Mesodermal cell (in vitro differentiated cells): ENCODE measurements around the gene PHACTR3.

Source experiments
- H3K27ac ChIP-seq: 2 replicates; pipeline ENCODE4 v1.7.0; 2013; ENCODE audit warnings: mild to moderate bottlenecking, low read depth, low read length, moderate library complexity; ENCODE audit not compliant: severe bottlenecking
- H3K36me3 ChIP-seq: 2 replicates; pipeline ENCODE4 v1.7.1; 2013; ENCODE audit warnings: mild to moderate bottlenecking, low read length, moderate library complexity; ENCODE audit not compliant: control insufficient read depth, insufficient read depth
- H3K4me1 ChIP-seq: one replicate; pipeline ENCODE4 v1.7.1; 2013; ENCODE audit warnings: mild to moderate bottlenecking, low read length; ENCODE audit not compliant: insufficient read depth, control insufficient read depth, poor library complexity, severe bottlenecking
- H3K4me3 ChIP-seq: 2 replicates; pipeline ENCODE4 v1.7.0; 2013; ENCODE audit warnings: low read length, control low read depth, mild to moderate bottlenecking; ENCODE audit not compliant: insufficient read depth, poor library complexity, severe bottlenecking; ENCODE audit errors: extremely low read depth
- H3K9me3 ChIP-seq: 2 replicates; pipeline ENCODE4 v1.7.1; 2013; ENCODE audit warnings: mild to moderate bottlenecking, low read length, moderate library complexity; ENCODE audit not compliant: control insufficient read depth
- WGBS, 2 experiments: methylation state at CpG; one replicate each; pipeline ENCODE4 v1.1.5; 2013; ENCODE audit warnings: missing lambda C conversion rate in 2 of 2; ENCODE audit not compliant: insufficient coverage in 2 of 2; 5-methylcytosine and 5-hydroxymethylcytosine counted together

PHACTR3 gene

DNA sequence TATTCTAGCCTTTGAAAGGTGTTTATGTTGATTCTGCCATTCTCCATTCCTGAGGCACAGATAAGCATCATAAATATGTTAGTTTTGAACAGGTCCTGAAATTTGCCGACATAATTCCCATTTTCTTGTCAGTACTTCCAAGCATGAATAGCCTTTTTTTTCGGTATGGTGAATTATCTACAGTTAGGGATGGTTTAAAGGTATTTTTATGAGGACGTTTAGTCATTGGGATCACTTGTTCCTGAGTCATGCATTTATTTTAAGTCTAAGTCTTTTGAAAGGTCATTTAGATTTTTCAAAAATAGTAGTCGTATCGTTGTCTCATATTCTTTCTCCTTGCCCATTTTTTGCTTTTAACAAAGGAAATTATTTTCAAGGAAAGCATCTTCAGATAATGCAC lies 98.7 kb downstream of the PHACTR3 start:
- Histone ChIP-seq H3K27ac (no peak overlapping the region), H3K36me3 (no peaks in the 10 kb centered on the region), H3K4me1 (no peaks in the 10 kb centered on the region), H3K4me3 (no peak overlapping the region), H3K9me3 (peaks cover 4% of the 10 kb centered on the region)
- 40% methylated on average over 1 of the region's 5 CpGs; no CpG with 5 or more reads in 1 of the 2 experiments for WGBS, 2 experiments

DNA sequence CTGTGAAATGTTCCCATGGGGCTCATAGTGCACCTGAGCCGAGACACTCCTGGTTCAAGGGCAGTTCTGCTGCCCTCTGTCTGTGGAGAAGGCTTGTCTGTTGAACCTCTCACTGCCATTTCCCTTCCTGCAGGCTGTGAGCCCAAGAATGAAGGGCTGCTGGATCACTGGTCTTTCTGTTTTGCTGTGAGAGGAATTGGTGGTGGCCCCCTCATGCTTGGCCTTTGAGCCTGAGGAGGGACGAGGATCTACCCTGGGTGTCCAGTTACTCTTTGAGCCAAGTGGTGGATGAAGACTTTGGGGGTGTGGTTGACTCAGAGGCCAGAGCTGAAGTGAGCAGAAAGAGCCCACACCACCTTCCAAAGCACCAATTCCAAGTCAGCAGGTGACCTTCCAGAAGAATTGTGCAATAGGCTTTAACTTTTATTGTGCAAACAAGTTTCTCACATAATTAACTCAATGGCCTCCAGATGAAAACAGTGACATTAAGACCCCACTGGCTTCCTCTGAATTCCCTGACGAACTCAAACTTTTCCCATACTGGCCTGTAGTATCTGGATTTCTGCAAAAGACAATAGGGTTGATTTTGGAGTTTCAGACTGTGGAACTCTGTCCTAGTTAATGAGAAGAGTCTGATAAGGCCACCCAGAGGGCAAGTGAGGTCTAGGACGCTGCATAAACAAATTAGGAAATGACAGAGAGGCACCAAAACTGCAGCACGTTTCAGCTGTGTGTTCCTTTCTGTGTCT lies 101.5 kb downstream of the PHACTR3 start:
- H3K27ac ChIP-seq = no peak overlapping the region
- H3K9me3 ChIP-seq = peaks cover 11% of the 10 kb centered on the region
- no peak overlapping the region for H3K4me3 ChIP-seq
- no peaks in the 10 kb centered on the region for H3K4me1 ChIP-seq
- WGBS, 2 experiments = 42 to 50% methylated on average over 4 of the region's 5 CpGs
- no peaks in the 10 kb centered on the region for H3K36me3 ChIP-seq

DNA sequence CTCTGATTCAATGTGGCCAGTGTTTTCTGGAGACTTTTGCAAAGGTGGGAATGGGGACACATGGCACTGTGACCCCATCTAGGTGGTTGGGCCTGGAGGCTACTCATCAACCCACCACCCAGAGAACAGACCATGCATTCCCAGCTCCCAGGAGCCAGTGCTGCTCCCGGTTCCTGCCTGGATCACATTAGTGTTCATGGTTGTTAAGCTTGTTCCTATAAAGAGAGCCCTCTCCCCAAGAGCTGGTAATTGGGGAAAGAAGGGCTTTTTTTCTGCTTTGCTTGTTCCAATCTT lies 102.0 kb downstream of the PHACTR3 start:
- H3K9me3 ChIP-seq = peaks cover 11% of the 10 kb centered on the region
- H3K27ac ChIP-seq = no peak overlapping the region
- H3K4me1 ChIP-seq = no peaks in the 10 kb centered on the region
- H3K4me3 ChIP-seq = no peak overlapping the region
- H3K36me3 ChIP-seq = no peaks in the 10 kb centered on the region
- WGBS, 2 experiments = no CpG with 5 or more reads among the region's 1 CpG

DNA sequence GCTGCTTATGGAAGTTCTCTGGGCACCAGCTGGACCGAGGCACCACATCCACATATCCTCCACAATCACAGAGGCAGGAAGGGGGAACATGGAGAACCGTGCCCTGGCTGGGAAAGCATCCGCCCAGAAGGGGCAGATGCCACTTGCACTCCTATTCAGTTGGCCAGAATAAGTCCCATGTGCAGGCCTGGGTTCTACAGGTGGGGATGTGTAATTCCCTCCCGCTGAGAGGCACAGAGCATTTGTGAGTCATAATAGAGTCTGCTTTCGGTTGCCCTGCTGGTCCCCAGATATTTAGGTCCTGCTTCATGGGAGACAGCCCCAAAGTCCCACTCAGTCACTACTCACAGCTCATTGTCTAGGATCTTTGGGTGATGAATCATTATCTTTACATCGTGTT lies 104.0 kb downstream of the PHACTR3 start:
- WGBS, 2 experiments = 57 to 74% methylated on average over 2 to 3 of the region's 6 CpGs
- Histone ChIP-seq H3K9me3 (peaks cover 17% of the 10 kb centered on the region), H3K36me3 (no peaks in the 10 kb centered on the region), H3K4me1 (no peaks in the 10 kb centered on the region), H3K4me3 (no peak overlapping the region), H3K27ac (no peak overlapping the region)

DNA sequence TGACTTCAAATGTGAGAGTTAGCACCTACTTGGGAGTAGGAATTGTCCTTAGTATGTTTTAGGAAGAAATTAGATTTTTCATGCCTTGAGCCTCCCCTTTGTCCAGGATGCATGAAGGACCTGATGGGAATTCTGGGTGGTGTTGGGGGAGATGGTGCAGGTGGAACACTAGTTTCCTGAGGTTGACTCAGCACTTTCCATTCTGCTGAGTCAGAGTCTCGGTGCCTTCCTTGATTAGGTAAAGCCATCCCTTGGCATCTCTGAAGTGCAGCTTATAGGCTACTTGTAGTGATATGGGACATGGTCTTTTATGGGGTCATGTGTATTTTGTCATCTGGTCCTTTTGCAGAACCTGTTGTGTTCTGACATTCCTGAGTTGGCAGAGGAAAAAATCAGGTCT lies 105.3 kb downstream of the PHACTR3 start:
- H3K4me3 ChIP-seq = no peak overlapping the region
- H3K4me1 ChIP-seq = no peaks in the 10 kb centered on the region
- no peaks in the 10 kb centered on the region for H3K36me3 ChIP-seq
- 80% methylated on average over 1 of the region's 1 CpG; no CpG with 5 or more reads in 1 of the 2 experiments for WGBS, 2 experiments
- H3K27ac ChIP-seq = no peak overlapping the region
- peaks cover 17% of the 10 kb centered on the region for H3K9me3 ChIP-seq

DNA sequence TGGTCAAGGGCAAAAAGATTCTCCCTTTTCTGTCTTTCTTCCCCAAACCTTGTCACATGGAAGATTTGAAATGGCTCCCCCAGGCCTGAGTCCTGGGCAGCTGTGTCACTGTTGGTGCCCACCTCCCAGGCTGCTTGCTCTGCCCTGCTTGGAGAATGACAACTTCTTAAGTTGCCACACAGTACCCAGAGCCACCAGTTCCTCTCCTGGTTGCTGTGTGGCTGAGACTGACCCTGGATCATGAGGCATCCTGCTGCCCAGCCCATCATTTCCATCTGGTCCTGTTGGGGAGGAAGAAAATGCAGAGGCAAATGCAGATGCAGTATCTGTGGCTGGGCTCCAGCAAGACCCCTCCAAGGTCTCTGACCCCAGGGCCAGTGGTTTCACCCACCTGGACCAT lies 113.7 kb downstream of the PHACTR3 start:
- peaks cover 5% of the 10 kb centered on the region for H3K9me3 ChIP-seq
- H3K4me1 ChIP-seq = no peaks in the 10 kb centered on the region
- no peak overlapping the region for H3K27ac ChIP-seq
- no peak overlapping the region for H3K4me3 ChIP-seq
- no peaks in the 10 kb centered on the region for H3K36me3 ChIP-seq

DNA sequence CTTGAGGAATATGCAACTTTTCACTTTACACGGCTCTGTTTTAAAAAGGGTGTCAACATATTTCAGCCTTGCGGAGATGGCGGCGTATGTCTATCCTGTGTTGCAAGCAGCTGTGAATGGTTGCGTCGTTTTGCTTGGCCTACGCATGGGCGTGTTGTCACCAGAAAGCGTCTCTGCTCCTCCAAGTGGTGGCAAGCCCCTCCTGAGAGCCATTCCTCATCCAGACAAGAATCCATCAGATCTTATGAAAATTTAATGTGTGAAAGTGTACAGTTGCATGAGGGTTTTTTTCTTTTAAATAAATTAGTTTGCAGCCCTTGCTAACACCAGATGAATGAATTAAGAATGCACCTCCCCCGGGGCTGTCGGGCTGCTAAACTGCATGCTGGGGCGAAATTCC lies 114.4 kb downstream of the PHACTR3 start:
- no peaks in the 10 kb centered on the region for H3K36me3 ChIP-seq
- H3K27ac ChIP-seq = no peak overlapping the region
- H3K4me1 ChIP-seq = no peaks in the 10 kb centered on the region
- no peak overlapping the region for H3K4me3 ChIP-seq
- H3K9me3 ChIP-seq = peaks cover 7% of the 10 kb centered on the region
- 90 to 92% methylated on average over 11 to 12 of the region's 12 CpGs for WGBS, 2 experiments

DNA sequence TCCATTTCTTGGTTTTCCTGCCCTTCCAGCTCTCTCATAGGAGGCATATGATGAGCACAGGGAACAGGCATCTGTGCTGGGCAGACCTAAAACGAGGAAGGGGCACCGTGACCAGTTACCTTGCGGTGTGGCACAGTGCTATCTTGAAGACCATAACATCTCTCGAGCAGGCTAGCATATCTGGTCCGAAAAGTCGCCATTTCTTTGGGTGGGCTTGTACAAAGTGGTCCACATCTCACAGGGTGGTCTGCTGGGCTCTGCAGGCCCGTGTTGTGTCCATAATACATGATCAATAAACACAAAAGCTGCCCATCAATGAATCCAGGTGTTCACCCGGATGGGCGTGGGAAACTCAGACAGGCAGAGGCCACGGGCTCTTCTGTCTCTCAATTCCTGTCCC lies 115.7 kb downstream of the PHACTR3 start:
- no peak overlapping the region for H3K27ac ChIP-seq
- H3K4me3 ChIP-seq = no peak overlapping the region
- 81 to 82% methylated on average over 8 to 9 of the region's 10 CpGs for WGBS, 2 experiments
- no peaks in the 10 kb centered on the region for H3K36me3 ChIP-seq
- H3K9me3 ChIP-seq = peaks cover 19% of the 10 kb centered on the region
- no peaks in the 10 kb centered on the region for H3K4me1 ChIP-seq

DNA sequence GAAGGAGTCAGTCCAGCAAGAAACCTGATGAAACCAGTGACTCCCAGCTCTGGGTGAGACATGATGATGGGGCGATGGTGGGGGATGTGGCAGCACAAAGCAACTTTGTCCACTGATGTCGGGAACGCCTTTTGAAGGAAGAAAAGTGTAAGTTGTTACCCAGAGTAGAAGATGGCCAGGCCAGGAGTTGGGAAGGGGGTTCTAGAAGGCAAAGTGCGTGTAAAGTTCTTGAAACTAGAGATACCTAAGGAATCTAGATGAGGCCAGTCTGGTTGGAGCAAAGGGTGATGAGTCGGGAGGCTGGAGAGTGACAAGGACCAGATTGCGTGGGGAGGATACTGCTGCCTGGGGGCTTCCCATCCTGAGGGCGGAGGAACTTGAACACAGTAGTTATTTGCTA lies 117.0 kb downstream of the PHACTR3 start:
- Histone ChIP-seq H3K27ac (no peak overlapping the region), H3K9me3 (peaks cover 19% of the 10 kb centered on the region), H3K4me3 (no peak overlapping the region), H3K4me1 (no peaks in the 10 kb centered on the region), H3K36me3 (no peaks in the 10 kb centered on the region)
- 86 to 89% methylated on average over 6 to 7 of the region's 7 CpGs for whole genome bisulfite sequencing, 2 experiments

DNA sequence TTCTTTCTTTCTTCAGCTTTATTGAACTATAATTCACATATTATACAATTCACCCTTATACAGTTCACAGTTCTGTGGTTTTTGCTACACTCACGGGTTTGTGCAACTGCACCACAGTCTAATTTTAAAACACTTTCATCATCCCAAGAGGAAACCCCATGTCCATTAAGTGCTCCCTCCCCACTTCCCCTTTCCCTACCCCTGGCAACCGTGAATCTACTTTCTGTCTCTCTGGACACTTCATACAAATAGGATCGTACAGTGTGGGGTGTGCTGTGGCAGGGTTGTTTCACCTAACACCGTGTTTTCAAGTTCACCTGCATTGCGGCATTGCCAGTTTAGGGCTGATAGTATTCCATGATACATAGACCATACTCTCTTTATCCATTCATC lies 118.8 kb downstream of the PHACTR3 start:
- H3K4me1 ChIP-seq = no peaks in the 10 kb centered on the region
- H3K36me3 ChIP-seq = no peaks in the 10 kb centered on the region
- peaks cover 19% of the 10 kb centered on the region for H3K9me3 ChIP-seq
- H3K4me3 ChIP-seq = no peak overlapping the region
- no peak overlapping the region for H3K27ac ChIP-seq
- WGBS, 2 experiments = 40 to 63% methylated on average over 2 of the region's 5 CpGs

DNA sequence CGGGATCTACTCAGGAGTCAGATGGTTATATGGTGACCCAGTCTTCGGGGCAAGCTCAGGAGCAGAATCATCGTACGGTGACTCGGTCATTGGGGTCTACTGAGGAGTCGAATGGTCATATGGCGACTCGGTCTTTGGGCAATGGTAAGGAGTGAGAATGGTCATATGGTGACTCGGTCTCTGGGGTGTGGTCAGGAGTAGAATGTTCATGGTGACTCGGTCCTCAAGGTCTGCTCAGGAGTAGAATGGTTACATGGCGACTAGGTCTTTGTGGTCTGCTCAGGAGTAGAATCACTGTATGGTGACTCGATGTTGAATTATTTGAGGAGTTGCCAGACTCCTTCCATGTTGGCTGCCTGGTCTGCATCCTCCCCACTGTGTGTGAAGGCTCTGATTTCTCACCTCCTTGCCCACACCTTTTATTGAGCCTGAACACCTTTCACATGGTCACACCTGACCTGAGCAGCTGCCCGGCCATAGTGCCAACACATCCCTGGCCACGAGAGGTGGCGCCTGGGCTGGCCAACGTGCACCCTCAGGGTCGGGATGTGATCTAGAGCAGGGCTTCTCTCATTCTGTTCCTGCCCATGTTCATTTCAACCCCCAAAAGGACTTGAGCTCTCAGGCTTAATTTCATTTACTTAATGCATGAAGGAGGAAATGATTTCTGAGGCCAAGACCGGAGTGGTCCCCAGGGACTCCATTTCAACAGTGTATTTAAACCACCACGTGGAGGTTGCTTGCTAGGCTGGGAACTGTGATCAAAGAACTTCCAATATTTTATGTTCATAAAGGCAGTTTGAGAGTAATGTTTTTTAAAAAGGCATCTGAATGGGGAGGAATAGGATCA lies 119.5 kb downstream of the PHACTR3 start:
- WGBS, 2 experiments = 81 to 89% methylated on average over 14 to 18 of the region's 19 CpGs
- Histone ChIP-seq H3K9me3 (peaks cover 19% of the 10 kb centered on the region), H3K36me3 (no peaks in the 10 kb centered on the region), H3K27ac (no peak overlapping the region), H3K4me3 (no peak overlapping the region), H3K4me1 (no peaks in the 10 kb centered on the region)
